ENCODE measurements around the gene MPRIP. TPM values are rescaled to one million over a fixed set of nuclear protein-coding genes. Genes with fewer than 3 reads are reported as not detected.

The MPRIP gene
- total RNA-seq, 1 experiment from 2014 or later: 140 TPM

- no peak for TF ChIP-seq ZNF532 (CRISPR knock-in tag; IDR thresholded peaks at IDR 0.05; ENCODE audit: borderline replicate concordance)
- no peak for TF ChIP-seq NFE2L1 (CRISPR knock-in tag; IDR thresholded peaks at IDR 0.05)
- TF ChIP-seq SMAD4 (CRISPR knock-in tag; IDR thresholded peaks at IDR 0.05): no peak
- no peak for TF ChIP-seq IRF1 (CRISPR knock-in tag; IDR thresholded peaks at IDR 0.05)
- no peak for TF ChIP-seq PRRX2 (CRISPR knock-in tag; IDR thresholded peaks at IDR 0.05)
- no peak for TF ChIP-seq ZBTB43 (CRISPR knock-in tag; IDR thresholded peaks at IDR 0.05)
- no peak for TF ChIP-seq NR3C1 (CRISPR knock-in tag; conservative IDR thresholded peaks at IDR 0.05; ENCODE audit: low read depth)
- no peak for TF ChIP-seq TCF7 (CRISPR knock-in tag; IDR thresholded peaks at IDR 0.05; ENCODE audit: low read depth)
These were observed 16.6 kb upstream of the MPRIP start (continued) for GRCh38 chr17:17025621-17026020.

- Mint-ChIP-seq H3K27me3 (ENCODE audit: low read depth) (no peaks in the 10 kb centered on the region), H3K36me3 (no peaks in the 10 kb centered on the region), H3K4me1 (peaks cover 32% of the 10 kb centered on the region), H3K9me3 (no peaks in the 10 kb centered on the region), H3K27ac (no peak overlapping the region), H3K4me3 (no peak overlapping the region)
- no peak for ATAC-seq
- CTCF ChIA-PET: interaction anchor here (1.2 to 2.5 kb wide), 2 partner anchors 16 to 20 kb away, joined by 3 to 8 read pairs; partner anchors contain the start of gene MPRIP
- no peak for DNase-seq (ENCODE audit: low spot score)
- TF ChIP-seq SMAD3 (CRISPR knock-in tag; IDR thresholded peaks at IDR 0.05; ENCODE audit: borderline replicate concordance) (no peak), TP53 (CRISPR knock-in tag; IDR thresholded peaks at IDR 0.05) (no peak), ZNF532 (CRISPR knock-in tag; IDR thresholded peaks at IDR 0.05; ENCODE audit: borderline replicate concordance) (no peak), ZNF232 (CRISPR knock-in tag; IDR thresholded peaks at IDR 0.05) (no peak), ZBTB21 (CRISPR knock-in tag; IDR thresholded peaks at IDR 0.05; ENCODE audit: borderline replicate concordance) (no peak), MLX (CRISPR knock-in tag; IDR thresholded peaks at IDR 0.05) (no peak), ZNF671 (CRISPR knock-in tag; IDR thresholded peaks at IDR 0.05) (no peak), NFE2L1 (CRISPR knock-in tag; IDR thresholded peaks at IDR 0.05) (no peak), GABPB1 (CRISPR knock-in tag; IDR thresholded peaks at IDR 0.05) (no peak), FOXK1 (CRISPR knock-in tag; IDR thresholded peaks at IDR 0.05) (no peak), ATF3 (CRISPR knock-in tag; conservative IDR thresholded peaks at IDR 0.05) (no peak), CREB1 (CRISPR knock-in tag; IDR thresholded peaks at IDR 0.05) (no peak), PREB (CRISPR knock-in tag; IDR thresholded peaks at IDR 0.05; ENCODE audit: borderline replicate concordance) (no peak), MXD4 (CRISPR knock-in tag; IDR thresholded peaks at IDR 0.05; ENCODE audit: borderline replicate concordance) (no peak), TEAD4 (CRISPR knock-in tag; IDR thresholded peaks at IDR 0.05) (no peak), ATF2 (CRISPR knock-in tag; IDR thresholded peaks at IDR 0.05; ENCODE audit: borderline replicate concordance, low read depth) (no peak)
- POLR2A ChIA-PET: interaction anchor here (1.0 kb wide), 1 partner anchor 50 kb away, joined by 3 read pairs; no protein-coding TSS in a partner anchor
These were observed 16.1 kb upstream of the MPRIP start for GRCh38 chr17:17026163-17026562.
